Endothelial cell of umbilical vein (primary cell): ENCODE results near the gene TRAPPC8. TPM values are rescaled to one million over a fixed set of nuclear protein-coding genes. Genes with fewer than 3 reads are reported as not detected.

ENCODE experiments used
- BruUV-seq: library from RNA; stranded (reverse); fragments of 400-500 nt; replicated peaks from 2 replicates; lab custom pipeline; 2021; lab: Mats Ljungman, UMichigan
- CTCF ChIA-PET: fragments of 300-600, 350-600 bp; sonication (Branson Sonifier 250); formaldehyde crosslinking; loops from one replicate; lab custom pipeline; 2021; ENCODE audit warnings: antibody characterized with exemption, inconsistent platforms; lab: Charles Lee
- POLR2A ChIA-PET: fragments of 300-600, 350-600 bp; sonication (Branson Sonifier 250); formaldehyde crosslinking; loops from one replicate; lab custom pipeline; 2021; ENCODE audit warnings: antibody characterized with exemption, inconsistent platforms; lab: Charles Lee
- DNase-seq: peaks from one replicate; pipeline ENCODE4 v3.0.0-alpha.2; 2011; ENCODE audit warnings: low read depth, low spot score
- FAIRE-seq: peaks from 2 replicates; lab custom pipeline; 2011; peaks lifted over from hg19 to GRCh38; lab: Jason Lieb, UNC
- H2AFZ ChIP-seq: 2 replicates; pipeline ENCODE4 v1.6.0; 2012; ENCODE audit warnings: low read depth, low read length, control low read depth, inconsistent platforms
- H3K27ac ChIP-seq: 2 replicates; pipeline ENCODE4 v1.5.1; 2011; ENCODE audit warnings: low read depth, mild to moderate bottlenecking, control low read depth, low read length, moderate library complexity; ENCODE audit not compliant: insufficient read depth
- H3K27me3 ChIP-seq, 2 experiments: 2 replicates each; pipeline versions ENCODE4 v1.6.0 to v1.6.1; 2011; ENCODE audit warnings: low read length in 2 of 2, mixed read lengths in 1 of 2; ENCODE audit not compliant: control insufficient read depth in 2 of 2, insufficient read depth in 2 of 2
- H3K36me3 ChIP-seq, 2 experiments: 2 replicates in 1 of 2; 3 replicates in 1 of 2; pipeline ENCODE4 v1.5.1; 2011; ENCODE audit warnings: low read length in 2 of 2, mild to moderate bottlenecking in 1 of 2, moderate library complexity in 1 of 2; ENCODE audit not compliant: control insufficient read depth in 2 of 2, insufficient read depth in 2 of 2; ENCODE audit errors: extremely low read depth in 1 of 2
- H3K4me1 ChIP-seq: 3 replicates; pipeline ENCODE4 v1.5.1; 2011; ENCODE audit warnings: mild to moderate bottlenecking, low read length; ENCODE audit not compliant: control insufficient read depth, insufficient read depth; ENCODE audit errors: extremely low read depth
- H3K4me2 ChIP-seq: 2 replicates; pipeline ENCODE4 v1.6.1; 2011; ENCODE audit warnings: low read length, control low read depth, mixed read lengths; ENCODE audit not compliant: insufficient read depth
- H3K4me3 ChIP-seq, 3 experiments: fragments of 200-600 bp in 1 of 3; sonication (generic), shearing (Covaris generic) in 1 of 3; replicated peaks in 1 of 3; 2 replicates each; pipeline ENCODE4 v1.5.1; 2011 to 2016; ENCODE audit warnings: control low read depth in 3 of 3, low read length in 3 of 3, mild to moderate bottlenecking in 2 of 3, inconsistent platforms in 1 of 3, low read depth in 1 of 3, moderate library complexity in 1 of 3; ENCODE audit not compliant: insufficient read depth in 1 of 3
- H3K79me2 ChIP-seq: 2 replicates; pipeline ENCODE4 v1.6.0; 2012; ENCODE audit warnings: low read length, inconsistent platforms; ENCODE audit not compliant: control insufficient read depth, insufficient read depth
- H3K9ac ChIP-seq: replicated peaks from 2 replicates; pipeline ENCODE3; 2011; ENCODE audit warnings: low read length, control low read depth; ENCODE audit not compliant: insufficient read depth; ENCODE audit errors: extremely low read depth
- H3K9me1 ChIP-seq: replicated peaks from 3 replicates; pipeline ENCODE4 v1.6.0; 2011; ENCODE audit warnings: mild to moderate bottlenecking, low read length; ENCODE audit not compliant: control insufficient read depth, insufficient read depth; ENCODE audit errors: extremely low read depth
- H3K9me3 ChIP-seq: replicated peaks from 2 replicates; pipeline ENCODE4 v1.5.1; 2012; ENCODE audit warnings: low read length, inconsistent platforms; ENCODE audit not compliant: control insufficient read depth, insufficient read depth
- H4K20me1 ChIP-seq: replicated peaks from 2 replicates; pipeline ENCODE3; 2011; ENCODE audit warnings: mild to moderate bottlenecking, low read length; ENCODE audit not compliant: control insufficient read depth, insufficient read depth; ENCODE audit errors: extremely low read depth
- CTCF ChIP-seq, 2 donors: IDR thresholded peaks; 1 replicate in 1 of 2; 2 replicates in 1 of 2; pipeline ENCODE4 v1.5.1; 2011; ENCODE audit warnings: low read length in 2 of 2, mild to moderate bottlenecking in 2 of 2, moderate library complexity in 2 of 2, control low read depth in 1 of 2, inconsistent platforms in 1 of 2, low read depth in 1 of 2; ENCODE audit not compliant: insufficient read depth in 1 of 2; ENCODE audit errors: extremely low read depth in 1 of 2
- EZH2 ChIP-seq: IDR thresholded peaks from 2 replicates; pipeline ENCODE4 v1.6.1; 2012; ENCODE audit warnings: borderline replicate concordance, low read depth, mild to moderate bottlenecking, moderate library complexity, low read length, inconsistent platforms; ENCODE audit not compliant: severe bottlenecking
- FOS ChIP-seq: IDR thresholded peaks from 2 replicates; pipeline ENCODE4 v1.6.1; 2011; ENCODE audit warnings: mild to moderate bottlenecking, low read length, moderate library complexity, borderline replicate concordance; ENCODE audit not compliant: insufficient read depth
- GATA2 ChIP-seq: IDR thresholded peaks from 2 replicates; pipeline ENCODE4 v1.7.0; 2011; ENCODE audit warnings: low read depth, mild to moderate bottlenecking, moderate library complexity, mixed read lengths, low read length; ENCODE audit not compliant: insufficient read length, insufficient read depth
- JUN ChIP-seq: IDR thresholded peaks from 2 replicates; pipeline ENCODE4 v1.6.1; 2011; ENCODE audit warnings: borderline replicate concordance, low read depth; ENCODE audit not compliant: insufficient read length, insufficient read depth
- MYC ChIP-seq: IDR thresholded peaks from one replicate; pipeline ENCODE4 v1.6.1; 2011; ENCODE audit warnings: mild to moderate bottlenecking, low read depth, low read length
- POLR2A ChIP-seq: IDR thresholded peaks from 2 replicates; pipeline ENCODE4 v1.6.1; 2012; ENCODE audit warnings: low read depth, mild to moderate bottlenecking, control low read depth, low read length
- POLR2AphosphoS5 ChIP-seq: IDR thresholded peaks from 2 replicates; pipeline ENCODE4 v1.6.1; 2012; ENCODE audit warnings: low read depth, mild to moderate bottlenecking, control low read depth, low read length, moderate library complexity; ENCODE audit not compliant: insufficient read depth
- dilution Hi-C: fragments of 300-500 bp; cut with MboI; formaldehyde crosslinking; loops from one replicate; pipeline ENCODE4 v1.15.0; 2019; ENCODE audit warnings: low sequenced_read_pairs; ENCODE audit not compliant: extremely low pct_ligation_motif_present
- intact Hi-C: fragments of 100-400 bp; cut with micrococcal nuclease; formaldehyde crosslinking; loops from one replicate; pipeline ENCODE4 v1.10.0; 2022
- polyA plus RNA-seq, 4 experiments: library from polyadenylated mRNA; depleted of rRNA in 3 of 4; stranded (reverse) in 3 of 4; unstranded in 1 of 4; fragments of >200 nt; gene quantifications; 2 replicates each; pipeline versions ENCODE4 v1.2.1 to v1.2.3, GENCODE V29; 2011 to 2012; ENCODE audit warnings: missing spikeins in 1 of 4
- total RNA-seq: library from RNA; stranded (reverse); gene quantifications from 2 replicates; pipeline ENCODE4 v1.2.3, GENCODE V29; 2021
- TF ChIP-seq, protein P1 (sequence below): IDR thresholded peaks from 2 replicates; pipeline ENCODE4 v1.6.1; 2011; ENCODE audit not compliant: insufficient read depth, insufficient read length

The TRAPPC8 gene
- total and polyA plus RNA-seq, 2 donors (not counting 3 experiments of a cell fraction or from before 2014, with no cell fraction given): 25.0 to 30.1 TPM

DNA sequence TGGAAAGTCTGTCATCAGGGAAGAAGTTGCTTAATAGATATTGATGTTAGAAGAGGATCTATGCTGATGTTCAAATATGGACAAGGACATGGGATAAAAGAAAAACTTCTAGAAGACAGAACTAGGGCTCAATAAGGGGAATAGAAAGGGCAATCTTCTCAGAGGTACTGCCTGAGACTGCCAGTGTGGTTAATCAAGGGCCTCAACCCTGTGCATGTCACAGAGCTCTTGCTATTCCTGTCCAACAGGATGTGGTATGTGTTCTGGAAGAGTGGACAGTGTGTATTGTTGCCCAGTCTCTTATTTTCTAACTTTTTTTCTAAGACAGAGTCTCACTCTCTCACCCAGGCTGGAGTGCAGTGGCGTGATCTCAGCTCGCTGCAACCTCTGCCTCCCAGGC, 47.9 kb upstream of the TRAPPC8 start:
- TF ChIP-seq, protein P1, sequence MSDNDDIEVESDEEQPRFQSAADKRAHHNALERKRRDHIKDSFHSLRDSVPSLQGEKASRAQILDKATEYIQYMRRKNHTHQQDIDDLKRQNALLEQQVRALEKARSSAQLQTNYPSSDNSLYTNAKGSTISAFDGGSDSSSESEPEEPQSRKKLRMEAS: no peak
- TF ChIP-seq FOS: no peak
- TF ChIP-seq POLR2A: no peak
- no peak for TF ChIP-seq POLR2AphosphoS5
- TF ChIP-seq JUN: no peak
- TF ChIP-seq MYC: no peak
- no peak for TF ChIP-seq GATA2
- Histone ChIP-seq H3K4me2 (no peak overlapping the region), H2AFZ (no peak overlapping the region), H3K4me1 (no peaks in the 10 kb centered on the region), H3K9ac (no peak overlapping the region), H3K27me3 (no peaks in the 10 kb centered on the region), H3K9me3 (no peaks in the 10 kb centered on the region), H3K79me2 (no peaks in the 10 kb centered on the region), H3K4me3 (no peak overlapping the region), H4K20me1 (no peaks in the 10 kb centered on the region), H3K27ac (no peak overlapping the region), H3K36me3 (no peaks in the 10 kb centered on the region), H3K9me1 (no peaks in the 10 kb centered on the region)
- POLR2A ChIA-PET: no interaction called here
- no peak for FAIRE-seq
- DNase-seq: no peak
- CTCF ChIA-PET: no interaction called here
- dilution Hi-C loops (no loop called here), intact Hi-C loops (no loop called here)
- no TSS peak for BruUV-seq

- no peak overlapping the region for H3K4me2 ChIP-seq
- no peaks in the 10 kb centered on the region for H4K20me1 ChIP-seq
- POLR2A ChIA-PET: no interaction called here
- intact Hi-C loops: no loop called here
- TF ChIP-seq MYC (no peak), JUN (no peak), POLR2A (no peak), POLR2AphosphoS5 (no peak), EZH2 (no peak), GATA2 (no peak), FOS (no peak), CTCF (IDR thresholded peaks at IDR 0.05; ENCODE audit: extremely low read depth in 1 of 2, insufficient read depth in 1 of 2, low read depth in 1 of 2, low read length in 2 of 2) (no peak)
- TF ChIP-seq, protein P1: no peak
- no peaks in the 10 kb centered on the region for H3K79me2 ChIP-seq
- BruUV-seq: no TSS peak
- DNase-seq (no peak), FAIRE-seq (no peak)
- H3K4me1 ChIP-seq: peaks cover 3% of the 10 kb centered on the region
- H3K9me1 ChIP-seq: no peaks in the 10 kb centered on the region
- no peak overlapping the region for H3K27ac ChIP-seq
- no peak overlapping the region for H3K4me3 ChIP-seq
- H3K9ac ChIP-seq: no peak overlapping the region
- H3K27me3 ChIP-seq: peaks cover 0 to 3% of the 10 kb centered on the region in 2 experiments
- dilution Hi-C loops: no loop called here
- H3K36me3 ChIP-seq: no peaks in the 10 kb centered on the region
- H3K9me3 ChIP-seq: no peaks in the 10 kb centered on the region
- CTCF ChIA-PET: no interaction called here
- H2AFZ ChIP-seq: no peak overlapping the region
Measured at GRCh38 chr18:31983976-31984375, 41.0 kb upstream of the TRAPPC8 start.
